ENCODE data around the gene PARK7. TPM values are rescaled to one million over a fixed set of nuclear protein-coding genes. Genes with fewer than 3 reads are reported as not detected.
"Not testable (repeated sequence)": the region's sequence is repeated elsewhere in the genome, so short reads cannot be mapped to it uniquely, and the experiment has no call there.

The PARK7 gene
- total RNA-seq, 1 donor from 2014 or later, result 282 TPM

DNA sequence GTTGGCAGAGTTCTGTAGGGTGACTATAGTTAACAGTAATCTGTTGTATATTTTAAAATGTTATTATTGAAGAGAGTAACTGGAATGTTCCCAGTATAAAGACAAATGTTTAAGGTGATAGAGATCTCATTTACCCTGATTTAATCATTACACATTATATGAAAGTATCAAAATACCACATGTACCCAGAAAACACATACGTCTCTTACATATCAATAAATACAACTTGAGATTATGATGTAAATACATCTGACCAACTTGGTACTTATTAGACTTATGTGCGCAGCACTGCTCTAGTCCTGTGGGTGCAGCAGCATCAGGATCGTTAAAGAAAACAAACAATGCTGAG lies 670 bp upstream of the PARK7 start:
- H3K4me3 ChIP-seq (ENCODE audit: low read depth, low read length), result peak overlapping the region; percentile 67
- no peak for DNase-seq (ENCODE audit: low read depth)
- TF ChIP-seq, protein P1, sequence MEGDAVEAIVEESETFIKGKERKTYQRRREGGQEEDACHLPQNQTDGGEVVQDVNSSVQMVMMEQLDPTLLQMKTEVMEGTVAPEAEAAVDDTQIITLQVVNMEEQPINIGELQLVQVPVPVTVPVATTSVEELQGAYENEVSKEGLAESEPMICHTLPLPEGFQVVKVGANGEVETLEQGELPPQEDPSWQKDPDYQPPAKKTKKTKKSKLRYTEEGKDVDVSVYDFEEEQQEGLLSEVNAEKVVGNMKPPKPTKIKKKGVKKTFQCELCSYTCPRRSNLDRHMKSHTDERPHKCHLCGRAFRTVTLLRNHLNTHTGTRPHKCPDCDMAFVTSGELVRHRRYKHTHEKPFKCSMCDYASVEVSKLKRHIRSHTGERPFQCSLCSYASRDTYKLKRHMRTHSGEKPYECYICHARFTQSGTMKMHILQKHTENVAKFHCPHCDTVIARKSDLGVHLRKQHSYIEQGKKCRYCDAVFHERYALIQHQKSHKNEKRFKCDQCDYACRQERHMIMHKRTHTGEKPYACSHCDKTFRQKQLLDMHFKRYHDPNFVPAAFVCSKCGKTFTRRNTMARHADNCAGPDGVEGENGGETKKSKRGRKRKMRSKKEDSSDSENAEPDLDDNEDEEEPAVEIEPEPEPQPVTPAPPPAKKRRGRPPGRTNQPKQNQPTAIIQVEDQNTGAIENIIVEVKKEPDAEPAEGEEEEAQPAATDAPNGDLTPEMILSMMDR (conservative IDR thresholded peaks at IDR 0.05; ENCODE audit: low read depth, low read length), result no peak

DNA sequence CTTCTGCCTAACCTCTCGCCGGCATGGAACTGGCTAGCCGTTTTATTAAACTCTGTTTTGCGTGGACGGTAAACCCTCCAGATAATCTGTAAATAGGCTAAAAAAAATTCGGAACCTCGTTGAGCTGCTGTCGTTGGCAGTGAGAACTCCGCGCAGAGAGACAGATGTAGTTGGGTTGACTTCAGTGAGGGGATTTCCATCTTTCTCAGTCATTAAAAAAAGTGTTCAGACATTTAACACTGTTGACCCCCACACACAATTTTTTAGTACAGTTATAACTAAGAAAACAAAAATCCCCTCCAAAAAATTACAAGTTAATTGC lies 464 bp downstream of the PARK7 start:
- DNase-seq (ENCODE audit: low read depth), result no peak
- peak overlapping the region; percentile 67 for H3K4me3 ChIP-seq (ENCODE audit: low read depth, low read length)
- TF ChIP-seq, protein P1 (conservative IDR thresholded peaks at IDR 0.05; ENCODE audit: low read depth, low read length), result no peak

DNA sequence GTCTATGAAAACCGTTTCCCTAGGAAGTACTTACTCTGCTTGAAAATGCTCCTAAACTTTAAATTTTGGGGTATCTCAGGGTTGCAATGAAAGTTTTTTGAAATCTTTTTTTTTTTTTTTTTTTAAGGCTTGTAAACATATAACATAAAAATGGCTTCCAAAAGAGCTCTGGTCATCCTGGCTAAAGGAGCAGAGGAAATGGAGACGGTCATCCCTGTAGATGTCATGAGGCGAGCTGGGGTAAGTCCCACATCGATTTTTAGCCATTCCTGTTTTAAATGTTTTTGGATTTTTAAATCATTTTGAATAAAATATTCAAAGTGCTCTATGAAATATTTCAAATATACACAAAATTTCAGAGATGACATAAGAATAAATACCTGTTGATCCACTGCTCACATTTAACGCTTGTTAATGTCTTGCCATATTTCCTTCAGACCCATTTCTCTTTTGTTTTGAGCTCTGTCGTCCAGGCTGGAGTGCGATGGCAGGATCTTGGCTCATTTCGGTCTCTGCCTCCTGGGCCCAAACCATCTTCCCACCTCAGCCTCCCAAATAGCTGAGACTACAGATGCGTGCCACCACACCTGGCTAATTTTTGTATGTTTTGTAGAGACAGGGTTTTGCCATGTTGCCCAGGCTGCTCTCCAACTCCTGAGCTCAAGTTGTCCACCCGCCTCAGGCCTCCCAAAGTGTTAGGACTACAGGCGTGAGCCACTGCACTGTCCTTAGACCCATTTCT lies 1.3 kb downstream of the PARK7 start:
- peak overlapping the region; percentile 67 for H3K4me3 ChIP-seq (ENCODE audit: low read depth, low read length)
- TF ChIP-seq, protein P1 (conservative IDR thresholded peaks at IDR 0.05; ENCODE audit: low read depth, low read length), result no peak

DNA sequence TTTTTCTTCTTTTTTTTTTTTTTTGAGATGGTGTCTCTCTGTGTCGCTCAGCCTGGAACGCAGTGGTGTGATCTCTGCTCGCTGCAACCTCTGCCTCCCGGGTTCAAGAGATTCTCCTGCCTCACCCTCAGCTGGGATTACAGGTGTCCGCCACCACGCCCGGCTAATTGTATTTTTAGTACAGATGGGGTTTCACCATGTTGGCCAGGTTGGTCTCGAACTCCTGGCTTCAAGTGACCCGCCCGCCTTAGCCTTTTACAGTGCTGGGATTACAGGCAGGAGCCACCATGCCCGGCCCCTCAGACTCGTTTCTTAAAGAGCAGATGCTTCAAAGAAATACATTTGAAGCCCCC lies 1.8 kb downstream of the PARK7 start:
- not testable (repeated sequence) for H3K4me3 ChIP-seq (ENCODE audit: low read depth, low read length)

More for the DNA sequence above, 1.3 kb downstream of the PARK7 start:
- DNase-seq (ENCODE audit: low read depth), result no peak

DNA sequence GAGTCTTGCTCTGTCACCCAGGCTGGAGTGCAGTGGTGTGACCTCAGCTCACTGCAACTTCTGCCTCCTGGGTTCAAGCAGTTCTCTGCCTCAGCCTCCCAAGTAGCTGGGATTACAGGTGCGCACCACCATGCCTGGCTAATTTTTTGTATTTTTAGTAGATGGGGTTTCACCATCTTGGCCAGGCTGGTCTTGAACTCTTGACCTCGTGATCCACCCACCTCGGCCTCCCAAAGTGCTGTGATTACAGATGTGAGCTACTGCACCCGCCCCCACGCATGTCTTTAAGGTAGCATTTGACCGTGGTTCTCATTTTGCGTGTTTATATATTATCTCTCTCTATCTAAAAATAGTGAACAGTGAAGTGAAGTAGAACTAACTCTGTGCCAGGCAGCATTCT lies 2.3 kb downstream of the PARK7 start:
- not testable (repeated sequence) for DNase-seq (ENCODE audit: low read depth); H3K4me3 ChIP-seq (ENCODE audit: low read depth, low read length)

More for the DNA sequence above, 1.8 kb downstream of the PARK7 start:
- DNase-seq (ENCODE audit: low read depth), result not testable (repeated sequence)

DNA sequence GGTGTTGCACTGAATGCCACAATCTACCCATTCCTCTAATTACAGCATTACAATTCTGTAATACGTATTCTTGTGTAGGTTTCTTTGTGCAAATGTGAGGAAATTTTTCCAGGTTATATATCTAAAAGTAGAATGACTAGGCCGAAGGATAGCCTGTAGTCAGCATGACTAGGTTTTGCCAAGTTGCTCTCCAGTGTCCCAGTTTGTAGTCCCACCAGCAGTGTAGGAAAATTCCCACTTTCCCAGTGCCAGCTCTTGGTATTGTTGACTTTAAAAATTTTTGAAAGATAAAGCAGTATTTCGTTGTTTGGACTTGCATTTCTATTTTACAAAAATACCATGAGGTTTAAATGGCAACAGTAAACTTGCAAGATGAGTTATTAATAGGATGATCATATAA lies 3.0 kb downstream of the PARK7 start:
- TF ChIP-seq, protein P1 (conservative IDR thresholded peaks at IDR 0.05; ENCODE audit: low read depth, low read length), result no peak

DNA sequence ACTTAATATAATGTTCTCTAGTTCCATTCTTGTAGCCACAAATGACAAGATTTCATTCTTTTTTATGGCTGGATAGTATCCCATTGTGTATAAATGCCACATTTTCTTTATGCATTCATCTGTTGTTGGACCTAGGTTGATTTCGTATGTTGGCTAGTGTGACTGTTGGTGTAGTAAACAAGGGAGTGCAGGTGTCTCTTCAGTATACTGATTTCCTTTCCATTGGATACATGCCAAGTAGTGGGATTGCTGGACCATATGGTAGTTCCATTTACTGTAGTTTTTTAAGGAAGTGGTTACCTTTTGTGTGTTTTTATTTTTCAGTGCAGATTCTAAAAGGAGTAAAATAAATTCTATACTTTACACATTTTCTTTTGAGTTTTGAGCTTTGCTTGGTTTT lies 5.7 kb downstream of the PARK7 start:
- no peak for DNase-seq (ENCODE audit: low read depth)
- no peak overlapping the region for H3K4me3 ChIP-seq (ENCODE audit: low read depth, low read length)
- TF ChIP-seq, protein P1 (conservative IDR thresholded peaks at IDR 0.05; ENCODE audit: low read depth, low read length), result no peak

More for the DNA sequence above, 3.0 kb downstream of the PARK7 start:
- no peak for DNase-seq (ENCODE audit: low read depth)
- no peak overlapping the region for H3K4me3 ChIP-seq (ENCODE audit: low read depth, low read length)

DNA sequence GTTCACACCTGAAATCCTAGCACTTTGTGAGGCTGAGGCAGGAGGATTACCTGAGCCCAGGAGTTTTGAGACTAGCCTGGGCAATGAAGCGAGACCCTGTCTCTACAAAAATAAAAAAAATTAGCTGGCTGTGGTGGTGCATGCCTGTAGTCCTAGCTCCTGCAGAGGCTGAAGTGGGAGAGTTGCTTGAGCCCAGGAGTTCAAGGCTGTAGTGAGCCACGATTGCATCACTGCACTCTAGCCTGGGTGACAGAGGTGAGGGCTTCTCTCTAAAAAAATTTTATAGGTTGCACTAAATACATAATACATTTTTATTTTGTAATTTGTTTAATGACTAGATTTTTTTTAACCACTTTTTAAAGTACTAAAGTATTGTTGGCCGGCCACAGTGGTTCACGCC lies 6.1 kb downstream of the PARK7 start:
- TF ChIP-seq, protein P1 (conservative IDR thresholded peaks at IDR 0.05; ENCODE audit: low read depth, low read length), result no peak
- H3K4me3 ChIP-seq (ENCODE audit: low read depth, low read length), result no peak overlapping the region
- DNase-seq (ENCODE audit: low read depth), result no peak
